Measurements from ENCODE around the gene TTC31. TPM values are rescaled to one million over a fixed set of nuclear protein-coding genes. Genes with fewer than 3 reads are reported as not detected.
"Not testable (repeated sequence)": the region's sequence is repeated elsewhere in the genome, so short reads cannot be mapped to it uniquely, and the experiment has no call there.

Gene TTC31
- total and polyA plus RNA-seq, 7 donors = 5.4 to 13.2 (median 9.4) TPM

DNA sequence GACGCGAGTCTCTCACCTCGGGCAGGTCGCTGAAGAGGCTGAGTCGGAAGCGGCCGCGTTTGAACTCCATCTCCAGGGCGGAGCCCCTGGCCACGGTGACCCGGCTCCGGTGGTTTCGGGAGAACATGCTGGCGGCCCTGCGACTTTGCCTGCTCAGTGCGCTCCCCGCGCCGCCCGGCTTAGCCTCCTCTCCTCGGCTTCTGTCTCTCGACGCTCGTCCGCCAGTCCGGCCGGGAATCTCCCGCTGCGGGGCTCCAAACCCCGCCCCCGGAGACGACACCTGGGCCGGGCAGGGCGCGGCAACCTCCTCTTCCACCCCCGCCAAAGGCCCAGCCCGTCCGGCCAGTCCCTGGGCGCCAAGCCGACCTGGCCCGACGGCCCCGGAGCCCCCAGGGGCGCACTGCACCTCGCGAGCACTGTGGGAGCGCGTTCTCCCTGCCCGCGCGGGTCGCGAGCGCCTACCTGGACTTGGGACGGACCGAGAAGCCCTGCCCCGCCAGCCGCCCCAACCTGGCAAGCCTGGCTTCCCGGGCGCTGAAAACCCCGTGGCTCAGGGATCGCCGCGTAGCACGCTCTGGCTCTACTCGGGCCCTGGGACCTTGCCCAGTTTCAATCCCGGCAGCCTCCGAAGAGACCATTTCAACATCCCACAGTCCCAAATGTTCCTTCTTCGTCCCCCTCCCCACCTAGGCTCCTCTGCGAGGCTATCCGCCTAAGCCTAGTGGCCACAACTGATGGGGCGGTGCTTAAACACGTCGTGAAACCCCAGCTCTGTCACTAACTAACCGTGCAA is 41.0 kb upstream of the TTC31 start, which contains the start of gene RTKN:
RTKN (minus strand) TSS at position 248 of the 793 bp plus-strand sequence; CDS start at position 127, 121 bp downstream.
- Histone ChIP-seq H3K27ac (peak within 1 kb of the TSS; percentile 70), H3K9me3 (no peaks in the 10 kb centered on the region), H3K4me1 (no peaks in the 10 kb centered on the region), H3K27me3 (ENCODE audit: insufficient read depth in 3 of 3, low read length in 2 of 3) (peaks cover 0 to 27% (median 15%) of the 10 kb centered on the region in 3 donors), H3K36me3 (ENCODE audit: insufficient read depth in 1 of 2, low read depth in 1 of 2) (no peaks in the 10 kb centered on the region), H3K4me3 (peak within 1 kb of the TSS; percentile 64)
- peak in 1 of 2 donors; percentile 47 for DNase-seq
- intact Hi-C loops (cut with DNase I) = no loop called here
- ATAC-seq = peak in 2 of 4 donors; percentile 17 to 28
- 13 to 28% (median 25%) methylated on average over 55 to 75 of the region's 75 CpGs for WGBS, 3 donors
- no peak for TF ChIP-seq CTCF (IDR thresholded peaks at IDR 0.05)

- Histone ChIP-seq H3K27me3 (ENCODE audit: insufficient read depth in 3 of 3, low read length in 2 of 3) (peaks cover 0 to 27% (median 15%) of the 10 kb centered on the region in 3 donors), H3K4me3 (peak overlapping the region; percentile 64)
- H3K27ac ChIP-seq; H3K36me3 ChIP-seq (ENCODE audit: insufficient read depth in 1 of 2, low read depth in 1 of 2); intact Hi-C loops (cut with DNase I); H3K9me3 ChIP-seq; ATAC-seq; DNase-seq; H3K4me1 ChIP-seq: not testable (repeated sequence)
- 92 to 94% (median 93%) methylated on average over 16 of the region's 16 CpGs for WGBS, 3 donors
Measured at GRCh38 chr2:74442483-74443297, 40.2 kb upstream of the TTC31 start.

GRCh38 chr2:74444498-74445318 is 38.2 kb upstream of the TTC31 start:
- Histone ChIP-seq H3K27me3 (ENCODE audit: insufficient read depth in 3 of 3, low read length in 2 of 3) (peaks cover 0 to 27% (median 15%) of the 10 kb centered on the region in 3 donors), H3K4me1 (no peaks in the 10 kb centered on the region), H3K4me3 (no peak overlapping the region), H3K27ac (no peak overlapping the region), H3K36me3 (ENCODE audit: insufficient read depth in 1 of 2, low read depth in 1 of 2) (no peaks in the 10 kb centered on the region), H3K9me3 (no peaks in the 10 kb centered on the region)
- intact Hi-C loops (cut with DNase I) = no loop called here
- DNase-seq = no peak
- ATAC-seq = no peak
- 24 to 32% (median 27%) methylated on average over 5 of the region's 5 CpGs for WGBS, 3 donors
- TF ChIP-seq CTCF (IDR thresholded peaks at IDR 0.05) = no peak

GRCh38 chr2:74447230-74447999 is 35.5 kb upstream of the TTC31 start:
- Histone ChIP-seq H3K9me3 (no peaks in the 10 kb centered on the region), H3K4me1 (no peaks in the 10 kb centered on the region), H3K27me3 (ENCODE audit: insufficient read depth in 3 of 3, low read length in 2 of 3) (peaks cover 0 to 13% (median 4%) of the 10 kb centered on the region in 3 donors), H3K4me3 (no peak overlapping the region), H3K27ac (no peak overlapping the region), H3K36me3 (ENCODE audit: insufficient read depth in 1 of 2, low read depth in 1 of 2) (no peaks in the 10 kb centered on the region)
- DNase-seq = no peak
- ATAC-seq = no peak
- TF ChIP-seq CTCF (IDR thresholded peaks at IDR 0.05) = no peak
- intact Hi-C loops (cut with DNase I) = no loop called here
- 89 to 91% (median 90%) methylated on average over 5 of the region's 5 CpGs for WGBS, 3 donors
